Left colon (tissue), 2 donors: ENCODE data around the gene MGST2. TPM values are rescaled to one million over a fixed set of nuclear protein-coding genes. Genes with fewer than 3 reads are reported as not detected.

Source experiments
- ATAC-seq: fragments of 200-7000 bp; cut with Tn5 transposase; one replicate; pipeline ENCODE4 v1.9.1; 2020; ENCODE audit warnings: mild to moderate bottlenecking, moderate library complexity
- DNase-seq, 2 donors: peaks; one replicate each; pipeline ENCODE4 v3.0.0-alpha.2; 2020
- intact Hi-C, 2 donors: fragments of 100-400 bp; cut with DNase I in 1 of 2; cut with micrococcal nuclease in 1 of 2; formaldehyde crosslinking; loops; one replicate each; pipeline versions ENCODE4 v1.11.2 to v1.14.0; 2022; cut with DNase I, micrococcal nuclease
- total RNA-seq, 2 donors: library from RNA; stranded (reverse); fragmentation: NEBNext Ultra II Directional; extraction: Animal tissue kit (Norgen Biotek cat#: 25700); gene quantifications; one replicate each; pipeline ENCODE4 v1.2.1, GENCODE V29; 2021
- donor health status: DM: no; HTN: no; CAD: no.
- donor health status: DM: yes; HTN: yes; CAD: no.

MGST2 gene
- total RNA-seq, 2 donors from 2014 or later = 99.1 to 129 TPM

GRCh38 chr4:139746431-139747171, 81.0 kb downstream of the MGST2 start:
- intact Hi-C loops = no loop called here
- DNase-seq (no peak), ATAC-seq (no peak)

- ATAC-seq = no peak
- no peak for DNase-seq
- intact Hi-C loops = no loop called here
Measured at GRCh38 chr4:139749338-139749737, 83.7 kb downstream of the MGST2 start.

- intact Hi-C loops = no loop called here
- ATAC-seq (no peak), DNase-seq (no peak)
Measured at GRCh38 chr4:139749835-139750498, 84.3 kb downstream of the MGST2 start.

- no peak for ATAC-seq
- no peak for DNase-seq
- intact Hi-C loops = no loop called here
Measured at GRCh38 chr4:139753686-139754085, 88.1 kb downstream of the MGST2 start.

Other genes with a start within 250 kb of the MGST2 start
- gene RAB33B, start 211.7 kb upstream of the MGST2 start, total RNA-seq = 1 to 10 TPM; 4.1 to 5.2 TPM
- gene SETD7, start 109.6 kb upstream of the MGST2 start, total RNA-seq = 10 to 100 TPM; 17.6 to 23.8 TPM